Measurements from ENCODE around the gene MTCH1.

DNA sequence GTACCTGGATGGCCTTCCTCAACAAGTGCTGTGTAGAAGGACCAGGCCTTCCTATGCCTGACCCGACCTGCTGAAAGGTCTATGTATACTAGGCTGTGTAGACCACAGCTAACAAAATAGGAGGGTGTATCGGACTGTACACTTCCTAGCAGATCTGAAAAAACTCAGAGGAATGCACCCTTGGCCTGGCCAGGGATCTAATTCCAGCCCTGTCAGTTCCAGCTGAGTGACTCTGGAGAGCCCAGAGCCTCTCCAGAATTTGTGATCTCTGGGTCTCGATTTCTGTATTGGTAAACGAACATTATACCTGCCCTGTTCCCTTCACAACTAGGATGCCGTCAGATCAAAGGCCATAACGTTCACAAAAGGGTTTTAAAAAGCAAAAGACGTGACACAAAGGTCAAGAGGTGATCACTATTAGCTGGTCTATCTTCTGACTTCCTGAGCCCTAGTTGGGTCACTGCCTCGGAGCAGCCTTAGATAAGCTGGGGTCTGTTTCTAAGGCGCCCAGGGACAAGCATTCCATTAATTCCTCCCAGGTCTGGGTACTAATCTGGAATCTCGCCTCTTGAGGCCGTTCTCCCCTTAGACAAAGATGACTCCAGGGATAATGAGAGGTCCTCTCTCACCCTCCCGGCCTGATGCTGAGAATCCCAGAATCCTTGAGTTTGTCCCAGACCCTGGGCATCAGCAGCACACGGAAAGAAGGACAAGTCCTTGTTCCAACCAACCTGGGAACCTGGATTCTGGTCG, 13.9 kb downstream of the MTCH1 start:
- TF ChIP-seq, protein P1, sequence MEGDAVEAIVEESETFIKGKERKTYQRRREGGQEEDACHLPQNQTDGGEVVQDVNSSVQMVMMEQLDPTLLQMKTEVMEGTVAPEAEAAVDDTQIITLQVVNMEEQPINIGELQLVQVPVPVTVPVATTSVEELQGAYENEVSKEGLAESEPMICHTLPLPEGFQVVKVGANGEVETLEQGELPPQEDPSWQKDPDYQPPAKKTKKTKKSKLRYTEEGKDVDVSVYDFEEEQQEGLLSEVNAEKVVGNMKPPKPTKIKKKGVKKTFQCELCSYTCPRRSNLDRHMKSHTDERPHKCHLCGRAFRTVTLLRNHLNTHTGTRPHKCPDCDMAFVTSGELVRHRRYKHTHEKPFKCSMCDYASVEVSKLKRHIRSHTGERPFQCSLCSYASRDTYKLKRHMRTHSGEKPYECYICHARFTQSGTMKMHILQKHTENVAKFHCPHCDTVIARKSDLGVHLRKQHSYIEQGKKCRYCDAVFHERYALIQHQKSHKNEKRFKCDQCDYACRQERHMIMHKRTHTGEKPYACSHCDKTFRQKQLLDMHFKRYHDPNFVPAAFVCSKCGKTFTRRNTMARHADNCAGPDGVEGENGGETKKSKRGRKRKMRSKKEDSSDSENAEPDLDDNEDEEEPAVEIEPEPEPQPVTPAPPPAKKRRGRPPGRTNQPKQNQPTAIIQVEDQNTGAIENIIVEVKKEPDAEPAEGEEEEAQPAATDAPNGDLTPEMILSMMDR (IDR thresholded peaks at IDR 0.05), result no peak
- TF ChIP-seq EZH2 (IDR thresholded peaks at IDR 0.05; ENCODE audit: borderline replicate concordance, insufficient read depth, low read depth, low read length, poor library complexity, severe bottlenecking), result no peak
